ENCODE data around the gene ABLIM1.

ABLIM1 gene

DNA sequence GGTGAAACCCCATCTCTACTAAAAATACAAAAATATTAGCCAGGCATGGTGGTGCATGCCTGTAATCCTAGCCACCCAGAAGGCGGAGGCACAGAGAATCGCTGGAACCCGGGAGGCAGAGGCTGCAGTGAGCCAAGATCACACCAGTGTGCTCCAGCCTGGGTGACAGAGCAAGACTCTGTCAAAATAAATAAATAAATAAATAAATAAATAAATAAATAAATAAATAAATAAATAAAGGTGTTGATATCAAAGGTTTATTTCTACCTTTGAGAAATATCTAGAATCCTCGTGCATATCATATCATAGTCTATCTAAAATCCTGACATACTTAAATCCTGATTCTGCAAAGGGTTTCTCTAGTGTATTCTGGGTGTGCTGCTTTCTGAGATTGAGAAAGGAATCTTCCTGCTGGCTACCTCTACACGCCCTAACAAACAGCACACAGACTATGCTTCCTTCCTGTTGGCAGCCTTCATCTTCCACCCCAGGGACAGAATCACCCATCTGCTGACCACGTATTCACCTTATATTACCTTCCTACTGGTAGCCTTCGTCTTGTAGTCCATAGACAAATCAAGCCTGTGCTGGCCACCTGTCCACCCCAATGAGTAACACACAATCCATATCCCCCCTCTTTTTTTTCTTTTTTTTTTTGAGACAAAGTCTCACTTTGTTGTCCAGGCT, 8.7 kb downstream of the ABLIM1 start:
- H3K79me2 ChIP-seq (ENCODE audit: low read length) = no peaks in the 10 kb centered on the region
- no peaks in the 10 kb centered on the region for H3K36me3 ChIP-seq (replicated peaks; ENCODE audit: insufficient read depth, low read length)
- H3K27ac ChIP-seq (ENCODE audit: low read length) = no peak overlapping the region
- TF ChIP-seq, protein P1, sequence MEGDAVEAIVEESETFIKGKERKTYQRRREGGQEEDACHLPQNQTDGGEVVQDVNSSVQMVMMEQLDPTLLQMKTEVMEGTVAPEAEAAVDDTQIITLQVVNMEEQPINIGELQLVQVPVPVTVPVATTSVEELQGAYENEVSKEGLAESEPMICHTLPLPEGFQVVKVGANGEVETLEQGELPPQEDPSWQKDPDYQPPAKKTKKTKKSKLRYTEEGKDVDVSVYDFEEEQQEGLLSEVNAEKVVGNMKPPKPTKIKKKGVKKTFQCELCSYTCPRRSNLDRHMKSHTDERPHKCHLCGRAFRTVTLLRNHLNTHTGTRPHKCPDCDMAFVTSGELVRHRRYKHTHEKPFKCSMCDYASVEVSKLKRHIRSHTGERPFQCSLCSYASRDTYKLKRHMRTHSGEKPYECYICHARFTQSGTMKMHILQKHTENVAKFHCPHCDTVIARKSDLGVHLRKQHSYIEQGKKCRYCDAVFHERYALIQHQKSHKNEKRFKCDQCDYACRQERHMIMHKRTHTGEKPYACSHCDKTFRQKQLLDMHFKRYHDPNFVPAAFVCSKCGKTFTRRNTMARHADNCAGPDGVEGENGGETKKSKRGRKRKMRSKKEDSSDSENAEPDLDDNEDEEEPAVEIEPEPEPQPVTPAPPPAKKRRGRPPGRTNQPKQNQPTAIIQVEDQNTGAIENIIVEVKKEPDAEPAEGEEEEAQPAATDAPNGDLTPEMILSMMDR (IDR thresholded peaks at IDR 0.05; ENCODE audit: low read length) = no peak
- TF ChIP-seq EZH2phosphoT487 (IDR thresholded peaks at IDR 0.05; ENCODE audit: low read length) (no peak), EZH2 (optimal IDR thresholded peaks at IDR 0.05; ENCODE audit: low read depth, low read length) (no peak)
- H3K9me2 ChIP-seq (replicated peaks; ENCODE audit: insufficient read depth, low read length) = no peaks in the 10 kb centered on the region
- H3K9me3 ChIP-seq (replicated peaks; ENCODE audit: insufficient read depth, low read length) = no peaks in the 10 kb centered on the region
- H3K27me3 ChIP-seq (replicated peaks; ENCODE audit: insufficient read depth, low read length) = no peaks in the 10 kb centered on the region
- H2AFZ ChIP-seq (ENCODE audit: low read length) = no peak overlapping the region
- H3K4me2 ChIP-seq (ENCODE audit: low read depth, low read length) = no peak overlapping the region
- H3F3A ChIP-seq (ENCODE audit: insufficient read depth, low read length) = no peaks in the 10 kb centered on the region
- DNase-seq = no peak
- no peaks in the 10 kb centered on the region for H4K20me1 ChIP-seq (ENCODE audit: insufficient read depth, low read length)
- H3K4me1 ChIP-seq (ENCODE audit: low read length) = no peaks in the 10 kb centered on the region
- no peak overlapping the region for H3K9ac ChIP-seq (ENCODE audit: low read length)
- no peak overlapping the region for H3K4me3 ChIP-seq (ENCODE audit: low read length)

DNA sequence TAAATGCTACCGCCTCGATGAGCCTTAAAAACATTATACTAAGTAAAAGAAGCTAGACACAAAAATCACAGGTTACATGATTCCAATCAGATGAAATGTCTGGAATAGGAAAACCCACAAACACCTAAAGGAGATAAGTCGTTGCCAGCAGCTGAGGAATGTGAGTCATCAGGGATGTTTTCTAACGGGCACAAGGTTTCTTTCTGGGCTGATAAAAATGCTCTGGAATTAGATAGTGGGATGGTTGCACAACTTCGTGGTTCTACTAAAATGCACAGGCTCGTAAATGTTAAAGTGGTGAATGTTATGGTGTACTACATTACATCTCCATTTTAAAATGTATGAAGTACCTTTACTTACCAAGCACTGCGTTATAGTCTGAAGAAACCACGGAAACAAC, 9.7 kb downstream of the ABLIM1 start:
- no peaks in the 10 kb centered on the region for H3F3A ChIP-seq (ENCODE audit: insufficient read depth, low read length)
- no peak overlapping the region for H3K4me3 ChIP-seq (ENCODE audit: low read length)
- no peak overlapping the region for H3K27ac ChIP-seq (ENCODE audit: low read length)
- H3K79me2 ChIP-seq (ENCODE audit: low read length) = no peaks in the 10 kb centered on the region
- no peaks in the 10 kb centered on the region for H3K36me3 ChIP-seq (replicated peaks; ENCODE audit: insufficient read depth, low read length)
- H2AFZ ChIP-seq (ENCODE audit: low read length) = no peak overlapping the region
- no peak for DNase-seq
- H3K27me3 ChIP-seq (replicated peaks; ENCODE audit: insufficient read depth, low read length) = no peaks in the 10 kb centered on the region
- TF ChIP-seq EZH2phosphoT487 (IDR thresholded peaks at IDR 0.05; ENCODE audit: low read length) = no peak
- TF ChIP-seq EZH2 (optimal IDR thresholded peaks at IDR 0.05; ENCODE audit: low read depth, low read length) = no peak
- TF ChIP-seq, protein P1 (IDR thresholded peaks at IDR 0.05; ENCODE audit: low read length) = no peak
- no peak overlapping the region for H3K4me2 ChIP-seq (ENCODE audit: low read depth, low read length)
- no peaks in the 10 kb centered on the region for H3K9me3 ChIP-seq (replicated peaks; ENCODE audit: insufficient read depth, low read length)
- no peak overlapping the region for H3K9ac ChIP-seq (ENCODE audit: low read length)
- H4K20me1 ChIP-seq (ENCODE audit: insufficient read depth, low read length) = no peaks in the 10 kb centered on the region
- H3K9me2 ChIP-seq (replicated peaks; ENCODE audit: insufficient read depth, low read length) = no peaks in the 10 kb centered on the region
- no peaks in the 10 kb centered on the region for H3K4me1 ChIP-seq (ENCODE audit: low read length)

DNA sequence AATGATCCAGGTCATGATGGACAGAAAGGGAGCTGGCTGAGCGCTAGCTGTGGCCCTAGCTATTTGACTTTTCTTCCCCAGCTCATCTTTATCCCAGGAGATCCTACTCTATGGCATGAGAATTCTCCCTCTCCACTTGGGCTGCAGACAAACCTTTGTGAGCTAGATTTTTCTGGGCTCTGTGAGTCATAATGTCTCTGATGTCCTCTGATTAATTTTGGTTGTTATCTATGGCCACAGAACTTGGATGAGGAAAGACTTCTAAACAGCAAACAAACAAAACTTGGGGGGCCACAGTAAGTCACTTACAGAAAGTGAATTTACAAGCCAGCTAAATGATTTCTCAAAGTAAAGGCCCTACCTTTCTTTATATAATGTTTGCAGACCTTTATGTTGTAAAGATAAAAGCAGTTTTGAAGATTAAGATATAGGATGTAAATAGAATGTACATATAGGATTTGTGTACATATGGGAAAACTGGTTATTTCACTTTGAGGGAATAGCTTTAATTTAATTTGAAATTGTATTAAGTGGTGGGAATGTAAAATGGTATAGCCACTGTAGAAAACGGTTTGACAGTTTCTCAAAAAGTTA, 10.4 kb downstream of the ABLIM1 start:
- Histone ChIP-seq H3F3A (ENCODE audit: insufficient read depth, low read length) (0 out of 2 replicates have a peak, but pooled peaks cover 7% of the 10 kb centered on the region), H3K9me2 (replicated peaks; ENCODE audit: insufficient read depth, low read length) (no peaks in the 10 kb centered on the region), H3K4me3 (ENCODE audit: low read length) (no peak overlapping the region), H3K27me3 (replicated peaks; ENCODE audit: insufficient read depth, low read length) (no peaks in the 10 kb centered on the region), H3K4me2 (ENCODE audit: low read depth, low read length) (no peak overlapping the region), H3K9ac (ENCODE audit: low read length) (no peak overlapping the region), H3K9me3 (replicated peaks; ENCODE audit: insufficient read depth, low read length) (no peaks in the 10 kb centered on the region), H2AFZ (ENCODE audit: low read length) (no peak overlapping the region), H3K27ac (ENCODE audit: low read length) (no peak overlapping the region), H3K36me3 (replicated peaks; ENCODE audit: insufficient read depth, low read length) (no peaks in the 10 kb centered on the region), H3K4me1 (ENCODE audit: low read length) (no peaks in the 10 kb centered on the region), H3K79me2 (ENCODE audit: low read length) (no peaks in the 10 kb centered on the region), H4K20me1 (ENCODE audit: insufficient read depth, low read length) (no peaks in the 10 kb centered on the region)
- DNase-seq = no peak
- no peak for TF ChIP-seq EZH2phosphoT487 (IDR thresholded peaks at IDR 0.05; ENCODE audit: low read length)
- TF ChIP-seq EZH2 (optimal IDR thresholded peaks at IDR 0.05; ENCODE audit: low read depth, low read length) = no peak
- TF ChIP-seq, protein P1 (IDR thresholded peaks at IDR 0.05; ENCODE audit: low read length) = no peak

Data from MM.1S (cell line).